HCT116 (cell line): ENCODE measurements around the gene SH3GL2. TPM values are rescaled to one million over a fixed set of nuclear protein-coding genes. Genes with fewer than 3 reads are reported as not detected.

Experiments used
- ATAC-seq: fragments of 200-7000 bp; cut with Tn5 transposase; 2 replicates; pipeline ENCODE4 v1.9.1; 2020; ENCODE audit warnings: mild to moderate bottlenecking, moderate library complexity
- BruUV-seq: library from RNA; stranded (reverse); fragments of 400-500 nt; replicated peaks from 2 replicates; lab custom pipeline; 2021; lab: Mats Ljungman, UMichigan
- CTCF ChIA-PET: fragments of 300-600 bp; sonication (Branson Sonifier 250); formaldehyde crosslinking; loops from one replicate; lab custom pipeline; 2021; ENCODE audit warnings: antibody characterized with exemption; lab: Charles Lee
- POLR2A ChIA-PET: fragments of 300-600, 350-600 bp; sonication (Branson Sonifier 250); formaldehyde crosslinking; loops from one replicate; lab custom pipeline; 2021; ENCODE audit warnings: antibody characterized with exemption; lab: Charles Lee
- RAD21 ChIA-PET, 2 experiments: fragments of 300-600 bp; sonication (Branson Sonifier 250); formaldehyde crosslinking; loops; one replicate each; lab custom pipeline; 2023; ENCODE audit warnings: low total read pairs in 2 of 2; ENCODE audit not compliant: uncharacterized antibody in 2 of 2, unreplicated experiment in 2 of 2, low non-redundant PET in 1 of 2; lab: Charles Lee
- DNase-seq: peaks from one replicate; pipeline ENCODE4 v3.0.0-alpha.2; 2010; ENCODE audit warnings: low read depth, low spot score
- H2AFZ ChIP-seq: fragments of 200-600 bp; shearing (Covaris generic), sonication (generic); 2 replicates; pipeline ENCODE4 v1.6.1; 2017; ENCODE audit warnings: low read depth, mixed run types, mixed read lengths, antibody characterized with exemption, low read length; ENCODE audit not compliant: poor library complexity, severe bottlenecking
- H3K27ac ChIP-seq: 2 replicates; pipeline ENCODE4 v1.5.1; 2012; ENCODE audit warnings: low read depth, low read length
- H3K27me3 ChIP-seq: fragments of 200-600 bp; sonication (generic); 2 replicates; pipeline ENCODE4 v1.6.1; 2016; ENCODE audit warnings: mixed run types, low read length, mixed read lengths; ENCODE audit not compliant: insufficient read depth
- H3K36me3 ChIP-seq, 2 experiments: fragments of 200-500 bp in 1 of 2; fragments of 200-600 bp in 1 of 2; sonication (Bioruptor generic) in 1 of 2; sonication (generic) in 1 of 2; 2 replicates each; pipeline versions ENCODE4 v1.5.1 to v1.6.1; 2014 to 2016; ENCODE audit warnings: low read length in 2 of 2, inconsistent platforms in 1 of 2, mixed read lengths in 1 of 2, mixed run types in 1 of 2; ENCODE audit not compliant: insufficient read depth in 2 of 2, control insufficient read depth in 1 of 2
- H3K4me1 ChIP-seq, 2 experiments: fragments of 200-600 bp in 1 of 2; sonication (generic) in 1 of 2; 2 replicates each; pipeline versions ENCODE4 v1.5.1 to v1.6.1; 2012 to 2017; ENCODE audit warnings: low read length in 2 of 2, inconsistent platforms in 1 of 2, mild to moderate bottlenecking in 1 of 2, mixed read lengths in 1 of 2, mixed run types in 1 of 2, moderate library complexity in 1 of 2; ENCODE audit not compliant: insufficient read depth in 2 of 2, control insufficient read depth in 1 of 2
- H3K4me2 ChIP-seq: fragments of 200-600 bp; sonication (generic); 2 replicates; pipeline ENCODE4 v1.6.1; 2017; ENCODE audit warnings: mixed run types, low read length, mixed read lengths
- H3K4me3 ChIP-seq, 2 experiments: fragments of 200-600 bp in 1 of 2; sonication (generic) in 1 of 2; replicated peaks in 1 of 2; 2 replicates each; pipeline ENCODE4 v1.5.1; 2011 to 2016; ENCODE audit warnings: low read length in 2 of 2, control low read depth in 1 of 2, low read depth in 1 of 2, mild to moderate bottlenecking in 1 of 2, mixed read lengths in 1 of 2, mixed run types in 1 of 2
- H3K79me2 ChIP-seq: fragments of 200-600 bp; sonication (generic); 2 replicates; pipeline ENCODE4 v1.6.1; 2017; ENCODE audit warnings: mild to moderate bottlenecking, mixed run types, low read length, moderate library complexity, mixed read lengths; ENCODE audit not compliant: insufficient read depth
- H3K9ac ChIP-seq: fragments of 200-600 bp; sonication (generic); 2 replicates; pipeline ENCODE4 v1.6.1; 2016; ENCODE audit warnings: low read length, mixed read lengths
- H3K9me2 ChIP-seq: fragments of 200-600 bp; sonication (generic), shearing (Covaris generic); 2 replicates; pipeline ENCODE4 v1.6.1; 2017; ENCODE audit warnings: mixed run types, mild to moderate bottlenecking, moderate library complexity; ENCODE audit not compliant: insufficient read depth
- H3K9me3 ChIP-seq, 2 experiments: fragments of 200-500 bp in 1 of 2; fragments of 200-600 bp in 1 of 2; sonication (Bioruptor generic) in 1 of 2; sonication (generic) in 1 of 2; 2 replicates each; pipeline ENCODE4 v1.6.1; 2014 to 2017; ENCODE audit warnings: low read length in 2 of 2, mixed read lengths in 2 of 2, inconsistent platforms in 1 of 2, low read depth in 1 of 2, mild to moderate bottlenecking in 1 of 2, mixed run types in 1 of 2, moderate library complexity in 1 of 2; ENCODE audit not compliant: control insufficient read depth in 1 of 2, insufficient read depth in 1 of 2
- H4K20me1 ChIP-seq: fragments of 200-600 bp; sonication (generic), shearing (Covaris generic); 2 replicates; pipeline ENCODE4 v1.6.1; 2017; ENCODE audit warnings: mixed run types, mild to moderate bottlenecking, moderate library complexity; ENCODE audit not compliant: insufficient read depth
- CBX3 ChIP-seq: IDR thresholded peaks from 2 replicates; pipeline ENCODE4 v1.6.1; 2012; ENCODE audit warnings: low read depth
- CEBPB ChIP-seq: IDR thresholded peaks from 2 replicates; pipeline ENCODE4 v1.6.1; 2012; ENCODE audit warnings: low read depth
- CTCF ChIP-seq, 3 experiments: fragments of 200-600 bp in 1 of 3; sonication (generic) in 1 of 3; IDR thresholded peaks in 2 of 3; conservative IDR thresholded peaks in 1 of 3; 2 replicates each; pipeline ENCODE4 v1.5.1; 2012 to 2017; ENCODE audit warnings: low read depth in 2 of 3, low read length in 2 of 3, antibody characterized with exemption in 1 of 3, borderline replicate concordance in 1 of 3, control low read depth in 1 of 3, mild to moderate bottlenecking in 1 of 3, mixed read lengths in 1 of 3, mixed run types in 1 of 3, moderate library complexity in 1 of 3; ENCODE audit not compliant: insufficient read depth in 1 of 3
- ELF1 ChIP-seq: IDR thresholded peaks from 2 replicates; pipeline ENCODE4 v1.6.1; 2012; ENCODE audit warnings: low read depth, borderline replicate concordance
- FOSL1 ChIP-seq: IDR thresholded peaks from 2 replicates; pipeline ENCODE4 v1.6.1; 2012; ENCODE audit warnings: low read depth
- JUND ChIP-seq: IDR thresholded peaks from 2 replicates; pipeline ENCODE4 v1.6.1; 2012
- POLR2AphosphoS5 ChIP-seq: IDR thresholded peaks from 2 replicates; pipeline ENCODE4 v1.6.1; 2011; ENCODE audit warnings: mild to moderate bottlenecking, low read depth, low read length, moderate library complexity
- RAD21 ChIP-seq: IDR thresholded peaks from 2 replicates; pipeline ENCODE4 v1.6.1; 2012; ENCODE audit warnings: low read depth, mild to moderate bottlenecking
- REST ChIP-seq: IDR thresholded peaks from 2 replicates; pipeline ENCODE4 v1.6.1; 2012; ENCODE audit warnings: low read depth
- TCF7L2 ChIP-seq: IDR thresholded peaks from 2 replicates; pipeline ENCODE4 v1.7.0; 2011; ENCODE audit warnings: borderline replicate concordance, inconsistent platforms; ENCODE audit not compliant: insufficient read depth, insufficient read length; ENCODE audit errors: extremely low read depth
- ZFX ChIP-seq: fragments of 450-650 bp; IDR thresholded peaks from 2 replicates; pipeline ENCODE4 v1.6.1; 2017
- intact Hi-C: fragments of 100-400 bp; cut with micrococcal nuclease; formaldehyde crosslinking; loops from 2 replicates; pipeline ENCODE4 v1.10.0; 2022
- total RNA-seq: library from RNA; stranded (reverse); gene quantifications from one replicate; pipeline ENCODE4 v1.2.1, GENCODE V29; 2021; ENCODE audit not compliant: unreplicated experiment
- TF ChIP-seq, protein P1 (sequence below): IDR thresholded peaks from 2 replicates; pipeline ENCODE4 v1.6.1; 2012
- TF ChIP-seq, protein P2 (sequence below): IDR thresholded peaks from 2 replicates; pipeline ENCODE4 v1.6.1; 2011; ENCODE audit warnings: mild to moderate bottlenecking, low read length, moderate library complexity; ENCODE audit not compliant: insufficient replicate concordance; ENCODE audit errors: extremely low read depth

The SH3GL2 gene
- total RNA-seq, 1 experiment from 2014 or later = not detected

- intact Hi-C loops = no loop called here
- ChIA-PET RAD21 (no interaction called here), POLR2A (no interaction called here)
- Histone ChIP-seq H3K27me3 (no peaks in the 10 kb centered on the region), H2AFZ (no peak overlapping the region), H3K4me1 (no peaks in the 10 kb centered on the region), H3K9me2 (no peaks in the 10 kb centered on the region), H3K9ac (no peak overlapping the region), H3K9me3 (no peaks in the 10 kb centered on the region; a peak in 2 of 4 replicates), H3K79me2 (no peaks in the 10 kb centered on the region), H3K4me2 (no peak overlapping the region), H4K20me1 (no peaks in the 10 kb centered on the region), H3K36me3 (no peaks in the 10 kb centered on the region), H3K4me3 (no peak overlapping the region), H3K27ac (no peak overlapping the region)
- BruUV-seq = no TSS peak
- no peak for ATAC-seq
- TF ChIP-seq ZFX = no peak
- no peak for TF ChIP-seq CEBPB
- no peak for TF ChIP-seq ELF1
- no peak for TF ChIP-seq POLR2AphosphoS5
- TF ChIP-seq, all 23 proteins: peak for 0
- DNase-seq = no peak
- CTCF ChIA-PET = no interaction called here
Observed at GRCh38 chr9:17719053-17719452, 140.2 kb downstream of the SH3GL2 start.

DNA sequence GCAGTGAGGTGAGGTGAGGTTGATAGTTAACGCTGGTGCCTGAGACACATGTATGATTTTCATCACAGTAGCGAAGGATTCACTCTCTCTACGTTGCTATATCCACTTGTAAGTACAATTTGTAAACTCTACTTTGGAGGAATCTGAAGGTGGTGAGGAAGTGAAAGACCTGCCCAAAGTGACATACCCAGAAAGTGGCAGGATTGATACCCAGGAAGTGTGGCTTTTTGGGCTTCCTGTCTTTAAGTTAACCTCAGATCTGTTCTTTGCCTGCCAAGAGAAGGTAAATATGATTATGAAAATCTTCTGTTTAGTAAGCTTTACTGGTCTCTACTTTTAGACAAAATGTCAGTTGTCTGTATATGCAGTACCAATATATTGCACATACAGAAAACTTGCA lies 143.1 kb downstream of the SH3GL2 start:
- H3K79me2 ChIP-seq = no peaks in the 10 kb centered on the region
- no peaks in the 10 kb centered on the region for H3K4me1 ChIP-seq
- H3K27ac ChIP-seq = no peak overlapping the region
- DNase-seq (no peak), ATAC-seq (no peak)
- H2AFZ ChIP-seq = no peak overlapping the region
- no peaks in the 10 kb centered on the region for H3K9me2 ChIP-seq
- BruUV-seq = no TSS peak
- no peaks in the 10 kb centered on the region for H4K20me1 ChIP-seq
- ChIA-PET CTCF (no interaction called here), POLR2A (no interaction called here), RAD21 (no interaction called here)
- H3K27me3 ChIP-seq = no peaks in the 10 kb centered on the region
- intact Hi-C loops = loop anchor here (10.0 kb wide), 1 partner anchor 63 kb away; no protein-coding TSS in a partner anchor
- H3K9ac ChIP-seq = no peak overlapping the region
- H3K9me3 ChIP-seq = no peaks in the 10 kb centered on the region; a peak in 2 of 4 replicates
- H3K4me2 ChIP-seq = no peak overlapping the region
- H3K36me3 ChIP-seq = no peaks in the 10 kb centered on the region
- H3K4me3 ChIP-seq = no peak overlapping the region
- TF ChIP-seq JUND = no peak
- TF ChIP-seq, protein P1, sequence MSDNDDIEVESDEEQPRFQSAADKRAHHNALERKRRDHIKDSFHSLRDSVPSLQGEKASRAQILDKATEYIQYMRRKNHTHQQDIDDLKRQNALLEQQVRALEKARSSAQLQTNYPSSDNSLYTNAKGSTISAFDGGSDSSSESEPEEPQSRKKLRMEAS = no peak
- no peak for TF ChIP-seq FOSL1
- TF ChIP-seq RAD21 = no peak
- no peak for TF ChIP-seq ZFX
- no peak for TF ChIP-seq POLR2AphosphoS5
- TF ChIP-seq CBX3 = no peak
- TF ChIP-seq CTCF (IDR thresholded peaks at IDR 0.05 in 2 of 3, conservative IDR thresholded peaks at IDR 0.05 in 1 of 3; ENCODE audit: borderline replicate concordance in 1 of 3, insufficient read depth in 1 of 3, low read depth in 2 of 3, low read length in 2 of 3) = no peak
- TF ChIP-seq REST = no peak
- no peak for TF ChIP-seq TCF7L2
- TF ChIP-seq, protein P2, sequence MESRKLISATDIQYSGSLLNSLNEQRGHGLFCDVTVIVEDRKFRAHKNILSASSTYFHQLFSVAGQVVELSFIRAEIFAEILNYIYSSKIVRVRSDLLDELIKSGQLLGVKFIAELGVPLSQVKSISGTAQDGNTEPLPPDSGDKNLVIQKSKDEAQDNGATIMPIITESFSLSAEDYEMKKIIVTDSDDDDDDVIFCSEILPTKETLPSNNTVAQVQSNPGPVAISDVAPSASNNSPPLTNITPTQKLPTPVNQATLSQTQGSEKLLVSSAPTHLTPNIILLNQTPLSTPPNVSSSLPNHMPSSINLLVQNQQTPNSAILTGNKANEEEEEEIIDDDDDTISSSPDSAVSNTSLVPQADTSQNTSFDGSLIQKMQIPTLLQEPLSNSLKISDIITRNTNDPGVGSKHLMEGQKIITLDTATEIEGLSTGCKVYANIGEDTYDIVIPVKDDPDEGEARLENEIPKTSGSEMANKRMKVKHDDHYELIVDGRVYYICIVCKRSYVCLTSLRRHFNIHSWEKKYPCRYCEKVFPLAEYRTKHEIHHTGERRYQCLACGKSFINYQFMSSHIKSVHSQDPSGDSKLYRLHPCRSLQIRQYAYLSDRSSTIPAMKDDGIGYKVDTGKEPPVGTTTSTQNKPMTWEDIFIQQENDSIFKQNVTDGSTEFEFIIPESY = no peak
